Activated naive CD4-positive, alpha-beta T cell treated with anti-CD3 and anti-CD28 coated beads, Interleukin-2, amount 50 U/mL, for 72 hours (primary cell): ENCODE results near the gene DUSP6. TPM values are rescaled to one million over a fixed set of nuclear protein-coding genes. Genes with fewer than 3 reads are reported as not detected.

Experiments used
- ATAC-seq, 2 donors: fragments of 150-1000 bp; cut with Tn5 transposase; 2 replicates each; pipeline ENCODE4 v1.10.0; 2021; ENCODE audit warnings: mild to moderate bottlenecking in 2 of 2, moderate library complexity in 2 of 2
- DNase-seq, 2 donors: peaks; one replicate each; pipeline ENCODE4 v3.0.0; 2021 to 2022; ENCODE audit warnings: low spot score in 2 of 2
- H3K27ac Mint-ChIP-seq, 2 donors: one replicate each; pipeline ENCODE4 v1.8.0; 2022; ENCODE audit warnings: mild to moderate bottlenecking in 2 of 2, mixed read lengths in 2 of 2
- H3K36me3 Mint-ChIP-seq, 2 donors: one replicate each; pipeline ENCODE4 v1.8.0; 2022; ENCODE audit warnings: mixed read lengths in 2 of 2
- H3K9me3 Mint-ChIP-seq, 2 donors: one replicate each; pipeline ENCODE4 v1.8.0; 2022; ENCODE audit warnings: mixed read lengths in 2 of 2
- total RNA-seq, 2 donors: library from RNA; stranded (reverse); gene quantifications; one replicate each; pipeline ENCODE4 v1.2.3, GENCODE V29; 2022

DUSP6 gene
- total RNA-seq, 2 donors from 2014 or later, result 25.3 to 39.1 TPM

GRCh38 chr12:89379839-89380467, 27.7 kb upstream of the DUSP6 start:
- no peak for DNase-seq
- H3K9me3 Mint-ChIP-seq, result peaks cover 0 to 5% of the 10 kb centered on the region in 2 donors
- no peak overlapping the region for H3K27ac Mint-ChIP-seq
- peaks cover 0 to 7% of the 10 kb centered on the region in 2 donors for H3K36me3 Mint-ChIP-seq
- ATAC-seq, result no peak

- DNase-seq, result no peak
- ATAC-seq, result no peak
- Mint-ChIP-seq H3K36me3 (peaks cover 0 to 7% of the 10 kb centered on the region in 2 donors), H3K9me3 (peaks cover 0 to 5% of the 10 kb centered on the region in 2 donors), H3K27ac (no peak overlapping the region)
Measured at GRCh38 chr12:89379148-89379838, 27.0 kb upstream of the DUSP6 start.

- Mint-ChIP-seq H3K9me3 (peaks cover 0 to 5% of the 10 kb centered on the region in 2 donors), H3K36me3 (peaks cover 0 to 7% of the 10 kb centered on the region in 2 donors), H3K27ac (peak overlapping the region in 1 of 2 donors; percentile 8)
- ATAC-seq, result no peak
- no peak for DNase-seq
Measured at GRCh38 chr12:89376844-89377243, 24.5 kb upstream of the DUSP6 start.

- ATAC-seq (peak; percentile 6 to 52), DNase-seq (no peak)
- Mint-ChIP-seq H3K27ac (peak overlapping the region; percentile 9 to 58), H3K9me3 (peaks cover 0 to 5% of the 10 kb centered on the region in 2 donors), H3K36me3 (peaks cover 0 to 7% of the 10 kb centered on the region in 2 donors)
Measured at GRCh38 chr12:89376202-89376529, 23.9 kb upstream of the DUSP6 start.

- peaks cover 0 to 7% of the 10 kb centered on the region in 2 donors for H3K36me3 Mint-ChIP-seq
- DNase-seq (no peak), ATAC-seq (no peak)
- peaks cover 0 to 5% of the 10 kb centered on the region in 2 donors for H3K9me3 Mint-ChIP-seq
- no peak overlapping the region for H3K27ac Mint-ChIP-seq
Measured at GRCh38 chr12:89373763-89374572, 21.7 kb upstream of the DUSP6 start.

- Mint-ChIP-seq H3K9me3 (peaks cover 0 to 2% of the 10 kb centered on the region in 2 donors), H3K36me3 (peaks cover 0 to 2% of the 10 kb centered on the region in 2 donors), H3K27ac (no peak overlapping the region)
- DNase-seq, result no peak
- ATAC-seq, result no peak
Measured at GRCh38 chr12:89372584-89373370, 20.5 kb upstream of the DUSP6 start.

GRCh38 chr12:89370850-89371249, 18.5 kb upstream of the DUSP6 start:
- H3K36me3 Mint-ChIP-seq, result no peaks in the 10 kb centered on the region
- no peak overlapping the region for H3K27ac Mint-ChIP-seq
- ATAC-seq (no peak), DNase-seq (no peak)
- no peaks in the 10 kb centered on the region for H3K9me3 Mint-ChIP-seq

GRCh38 chr12:89370421-89370831, 18.1 kb upstream of the DUSP6 start:
- DNase-seq, result no peak
- Mint-ChIP-seq H3K9me3 (no peaks in the 10 kb centered on the region), H3K36me3 (no peaks in the 10 kb centered on the region), H3K27ac (no peak overlapping the region)
- no peak for ATAC-seq

- Mint-ChIP-seq H3K27ac (no peak overlapping the region), H3K36me3 (no peaks in the 10 kb centered on the region), H3K9me3 (no peaks in the 10 kb centered on the region)
- ATAC-seq (no peak), DNase-seq (no peak)
Measured at GRCh38 chr12:89369166-89369565, 16.9 kb upstream of the DUSP6 start.

- no peak overlapping the region for H3K27ac Mint-ChIP-seq
- no peaks in the 10 kb centered on the region for H3K36me3 Mint-ChIP-seq
- H3K9me3 Mint-ChIP-seq, result no peaks in the 10 kb centered on the region
- DNase-seq (no peak), ATAC-seq (no peak)
Measured at GRCh38 chr12:89368391-89368790, 16.1 kb upstream of the DUSP6 start.

GRCh38 chr12:89366676-89367364, 14.5 kb upstream of the DUSP6 start:
- Mint-ChIP-seq H3K27ac (no peak overlapping the region), H3K36me3 (no peaks in the 10 kb centered on the region), H3K9me3 (no peaks in the 10 kb centered on the region)
- DNase-seq (no peak), ATAC-seq (no peak)

GRCh38 chr12:89364631-89365030, 12.3 kb upstream of the DUSP6 start:
- Mint-ChIP-seq H3K9me3 (no peaks in the 10 kb centered on the region), H3K36me3 (no peaks in the 10 kb centered on the region), H3K27ac (no peak overlapping the region)
- ATAC-seq (no peak), DNase-seq (no peak)

GRCh38 chr12:89364058-89364457, 11.8 kb upstream of the DUSP6 start:
- Mint-ChIP-seq H3K27ac (no peak overlapping the region), H3K9me3 (no peaks in the 10 kb centered on the region), H3K36me3 (no peaks in the 10 kb centered on the region)
- ATAC-seq (no peak), DNase-seq (no peak)

- Mint-ChIP-seq H3K9me3 (no peaks in the 10 kb centered on the region), H3K27ac (no peak overlapping the region), H3K36me3 (no peaks in the 10 kb centered on the region)
- ATAC-seq, result no peak
- DNase-seq, result no peak
Measured at GRCh38 chr12:89363582-89363981, 11.3 kb upstream of the DUSP6 start.

GRCh38 chr12:89363084-89363483, 10.8 kb upstream of the DUSP6 start:
- ATAC-seq, result peak in 1 of 2 donors; percentile 72
- Mint-ChIP-seq H3K9me3 (no peaks in the 10 kb centered on the region), H3K27ac (no peak overlapping the region), H3K36me3 (no peaks in the 10 kb centered on the region)
- DNase-seq, result no peak

- no peaks in the 10 kb centered on the region for H3K9me3 Mint-ChIP-seq
- H3K27ac Mint-ChIP-seq, result no peak overlapping the region
- no peaks in the 10 kb centered on the region for H3K36me3 Mint-ChIP-seq
- no peak for ATAC-seq
- DNase-seq, result no peak
Measured at GRCh38 chr12:89359615-89360014, 7.3 kb upstream of the DUSP6 start.
